22Rv1 (cell line): ENCODE measurements around the gene BAZ1A.
A peak's percentile ranks its signal among the peaks of the same experiment; 100 is the strongest.

ENCODE experiments used
- H3K27ac ChIP-seq: fragments of 450-650 bp; 2 replicates; pipeline ENCODE4 v1.5.1; 2017
- ZFX ChIP-seq: fragments of 450-650 bp; IDR thresholded peaks from 2 replicates; pipeline ENCODE4 v1.6.1; 2017; ENCODE audit warnings: antibody characterized with exemption, borderline replicate concordance
- TF ChIP-seq, protein P1 (sequence below): fragments of 450-650 bp; IDR thresholded peaks from 2 replicates; pipeline ENCODE4 v1.5.1; 2017; ENCODE audit warnings: mild to moderate bottlenecking

The BAZ1A gene

GRCh38 chr14:34853041-34853440 lies 22.1 kb downstream of the BAZ1A start:
- H3K27ac ChIP-seq = no peak overlapping the region
- TF ChIP-seq ZFX = no peak
- TF ChIP-seq, protein P1, sequence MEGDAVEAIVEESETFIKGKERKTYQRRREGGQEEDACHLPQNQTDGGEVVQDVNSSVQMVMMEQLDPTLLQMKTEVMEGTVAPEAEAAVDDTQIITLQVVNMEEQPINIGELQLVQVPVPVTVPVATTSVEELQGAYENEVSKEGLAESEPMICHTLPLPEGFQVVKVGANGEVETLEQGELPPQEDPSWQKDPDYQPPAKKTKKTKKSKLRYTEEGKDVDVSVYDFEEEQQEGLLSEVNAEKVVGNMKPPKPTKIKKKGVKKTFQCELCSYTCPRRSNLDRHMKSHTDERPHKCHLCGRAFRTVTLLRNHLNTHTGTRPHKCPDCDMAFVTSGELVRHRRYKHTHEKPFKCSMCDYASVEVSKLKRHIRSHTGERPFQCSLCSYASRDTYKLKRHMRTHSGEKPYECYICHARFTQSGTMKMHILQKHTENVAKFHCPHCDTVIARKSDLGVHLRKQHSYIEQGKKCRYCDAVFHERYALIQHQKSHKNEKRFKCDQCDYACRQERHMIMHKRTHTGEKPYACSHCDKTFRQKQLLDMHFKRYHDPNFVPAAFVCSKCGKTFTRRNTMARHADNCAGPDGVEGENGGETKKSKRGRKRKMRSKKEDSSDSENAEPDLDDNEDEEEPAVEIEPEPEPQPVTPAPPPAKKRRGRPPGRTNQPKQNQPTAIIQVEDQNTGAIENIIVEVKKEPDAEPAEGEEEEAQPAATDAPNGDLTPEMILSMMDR = no peak

- no peak overlapping the region for H3K27ac ChIP-seq
- TF ChIP-seq ZFX = no peak
- TF ChIP-seq, protein P1 = no peak
Observed at GRCh38 chr14:34851395-34851794, 23.8 kb downstream of the BAZ1A start.

DNA sequence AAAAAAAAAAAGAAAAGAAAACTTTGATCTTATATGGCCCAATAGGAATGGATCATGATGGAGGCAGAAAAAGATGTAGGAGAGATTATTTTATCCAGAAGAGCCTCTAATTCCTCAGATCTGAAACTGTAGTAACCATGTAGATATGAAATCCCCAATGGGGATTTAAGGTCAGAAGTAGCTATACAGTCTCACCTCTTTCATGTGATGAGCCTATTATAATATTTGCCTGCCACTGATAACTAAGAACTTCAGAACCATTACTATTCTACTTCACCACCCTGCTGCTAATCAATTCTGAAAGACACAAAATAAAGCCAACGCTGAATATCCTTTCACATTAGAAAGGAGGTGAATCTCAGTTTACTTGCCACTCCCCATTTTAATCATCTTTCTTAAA lies 29.3 kb downstream of the BAZ1A start:
- H3K27ac ChIP-seq = no peak overlapping the region
- TF ChIP-seq, protein P1 = no peak
- TF ChIP-seq ZFX = no peak

- no peak for TF ChIP-seq ZFX
- TF ChIP-seq, protein P1 = no peak
- H3K27ac ChIP-seq = peak overlapping the region; percentile 46
Observed at GRCh38 chr14:34843011-34843554, 32.1 kb downstream of the BAZ1A start.

GRCh38 chr14:34837801-34838322 lies 37.3 kb downstream of the BAZ1A start:
- TF ChIP-seq, protein P1 = no peak
- H3K27ac ChIP-seq = peak overlapping the region; percentile 38; the same call in 1 of the 2 replicates

- no peak overlapping the region for H3K27ac ChIP-seq
- TF ChIP-seq, protein P1 = no peak
- TF ChIP-seq ZFX = no peak
Observed at GRCh38 chr14:34835312-34835711, 39.8 kb downstream of the BAZ1A start.

DNA sequence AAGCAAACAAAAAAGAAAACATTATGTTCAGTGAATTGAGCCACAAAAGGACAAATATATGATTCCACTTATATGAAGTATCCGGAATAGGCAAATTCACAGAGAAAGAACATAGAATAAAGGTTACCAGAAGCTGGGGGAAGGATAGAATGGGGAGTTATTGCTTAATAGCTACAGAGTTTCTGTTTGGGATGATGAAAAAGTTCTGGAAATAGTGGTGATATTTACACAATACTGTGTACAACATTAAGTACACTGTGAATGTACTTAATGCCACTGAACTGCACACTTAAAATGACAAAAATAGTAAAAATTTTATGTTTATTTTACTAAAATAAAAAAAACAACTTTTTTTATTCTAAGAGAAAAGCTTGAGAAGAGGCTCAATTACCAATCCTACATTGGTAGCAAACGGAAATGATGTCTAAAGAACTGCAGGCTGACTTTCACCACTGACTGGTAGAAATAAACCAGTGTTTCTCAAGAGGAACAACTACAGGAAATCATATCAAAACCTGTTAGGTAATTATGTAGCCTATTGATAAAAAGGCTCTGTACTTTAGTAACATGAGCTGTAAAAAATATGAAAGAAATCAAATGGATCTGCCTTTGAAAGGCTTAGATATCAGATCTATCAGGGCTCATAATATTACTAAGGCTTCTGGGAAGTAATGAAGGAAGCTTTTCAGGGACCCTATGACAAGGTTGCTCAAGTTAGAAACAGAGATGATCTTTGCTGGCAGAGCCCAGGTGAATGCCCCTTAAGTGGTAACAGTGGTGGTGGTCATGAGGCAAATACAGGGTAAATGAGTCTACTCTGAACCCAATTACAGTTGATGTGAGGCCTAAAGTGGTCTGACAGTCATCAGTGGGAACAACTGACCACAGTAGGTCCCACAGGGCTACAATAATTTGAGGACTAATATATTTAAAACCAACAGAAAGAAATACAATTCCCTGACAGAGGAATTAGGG lies 41.3 kb downstream of the BAZ1A start:
- no peak overlapping the region for H3K27ac ChIP-seq
- TF ChIP-seq, protein P1 = no peak
- TF ChIP-seq ZFX = no peak
